GM19438 (cell line): ENCODE results near the gene HDGFL2.

Experiments
- ATAC-seq: cut with Tn5 transposase; IDR thresholded peaks from one replicate; pipeline ENCODE4 v1.9.1; 2021; ENCODE audit warnings: low read depth; ENCODE audit not compliant: unreplicated experiment

Gene HDGFL2

GRCh38 chr19:4496304-4496703, 24.2 kb downstream of the HDGFL2 start:
- no peak for ATAC-seq

GRCh38 chr19:4497770-4498389, 25.8 kb downstream of the HDGFL2 start:
- ATAC-seq: no peak

- no peak for ATAC-seq
Observed at GRCh38 chr19:4498694-4499093, 26.6 kb downstream of the HDGFL2 start.

- no peak for ATAC-seq
Observed at GRCh38 chr19:4499318-4499717, 27.2 kb downstream of the HDGFL2 start.

- ATAC-seq: no peak
Observed at GRCh38 chr19:4499855-4500254, 27.8 kb downstream of the HDGFL2 start.

- no peak for ATAC-seq
Observed at GRCh38 chr19:4500841-4501591, 28.9 kb downstream of the HDGFL2 start.

GRCh38 chr19:4501691-4502090, 29.6 kb downstream of the HDGFL2 start:
- no peak for ATAC-seq

- ATAC-seq: no peak
Observed at GRCh38 chr19:4502282-4503131, 30.4 kb downstream of the HDGFL2 start.

GRCh38 chr19:4503132-4503824, 31.2 kb downstream of the HDGFL2 start:
- ATAC-seq: no peak

- no peak for ATAC-seq
Observed at GRCh38 chr19:4503825-4504170, 31.7 kb downstream of the HDGFL2 start.

GRCh38 chr19:4504297-4504701, 32.2 kb downstream of the HDGFL2 start:
- no peak for ATAC-seq

GRCh38 chr19:4504891-4505569, 32.9 kb downstream of the HDGFL2 start:
- ATAC-seq: no peak

GRCh38 chr19:4505570-4506448, 33.7 kb downstream of the HDGFL2 start:
- no peak for ATAC-seq

GRCh38 chr19:4506449-4507149, 34.5 kb downstream of the HDGFL2 start:
- ATAC-seq: no peak

- no peak for ATAC-seq
Observed at GRCh38 chr19:4507150-4507452, 35.0 kb downstream of the HDGFL2 start.

GRCh38 chr19:4507804-4508203, 35.7 kb downstream of the HDGFL2 start:
- ATAC-seq: no peak

- ATAC-seq: no peak
Observed at GRCh38 chr19:4508698-4509097, 36.6 kb downstream of the HDGFL2 start.

GRCh38 chr19:4510435-4511255, 38.5 kb downstream of the HDGFL2 start:
- ATAC-seq: no peak
